RKO (cell line): ENCODE data around the gene C10orf90.

Experiments
- DNase-seq: peaks from one replicate; pipeline ENCODE4 v3.0.0-alpha.2; 2016; ENCODE audit warnings: low spot score

The C10orf90 gene

DNA sequence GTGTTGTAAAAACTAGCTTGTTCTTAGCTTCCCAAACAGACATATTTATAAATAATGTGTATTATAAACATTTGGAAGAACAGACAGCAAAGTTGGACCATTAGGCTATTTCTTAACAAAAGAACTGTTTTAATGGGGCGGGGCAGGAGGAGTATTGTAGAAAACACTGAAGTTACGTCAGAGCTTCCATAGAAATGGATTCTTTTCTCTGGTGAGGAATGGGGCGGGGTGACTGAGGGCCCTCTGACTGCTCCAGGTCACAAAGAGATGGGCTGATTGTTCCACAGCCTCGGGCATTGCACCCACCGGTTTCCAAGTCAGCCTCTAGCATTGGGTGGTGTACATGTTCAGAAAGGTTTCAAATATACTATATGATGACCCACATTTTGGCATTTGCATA lies 245.5 kb downstream of the C10orf90 start:
- DNase-seq = no peak

DNA sequence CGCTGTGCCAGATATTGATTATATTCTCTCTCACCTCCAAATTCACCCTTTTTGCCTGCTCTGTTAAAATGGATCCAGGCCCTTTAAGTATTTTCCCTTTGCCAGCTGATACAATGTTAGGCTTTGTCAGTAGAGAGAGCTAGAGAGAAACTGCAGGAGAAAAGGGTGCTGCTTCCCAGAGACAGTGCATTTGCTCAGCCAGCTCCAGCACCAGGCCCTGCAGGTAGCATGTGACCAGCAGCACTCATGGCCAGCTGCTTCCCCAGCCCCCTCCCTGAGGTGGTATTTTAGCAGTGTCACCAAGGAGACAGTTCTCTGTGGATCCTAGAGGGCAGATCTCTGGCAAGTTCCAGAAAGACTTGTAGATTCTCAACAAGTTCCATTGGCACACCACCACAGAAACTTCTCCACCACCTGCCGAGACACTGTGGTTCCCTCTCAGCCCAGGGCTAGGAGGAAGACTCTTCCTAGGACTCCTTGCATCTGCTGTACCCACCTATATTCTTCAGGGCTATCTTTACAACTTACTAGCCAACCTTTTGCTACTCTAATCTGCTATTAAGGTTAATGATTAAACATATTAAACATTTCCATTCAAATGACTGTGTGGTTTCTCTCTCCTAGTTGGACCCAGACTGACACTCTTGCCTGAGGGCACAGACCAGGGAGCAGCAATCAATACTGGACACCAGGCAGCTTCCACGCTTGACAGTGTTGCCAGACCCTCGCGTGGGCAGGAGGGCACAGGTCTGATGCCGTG lies 246.6 kb downstream of the C10orf90 start:
- DNase-seq = no peak

DNA sequence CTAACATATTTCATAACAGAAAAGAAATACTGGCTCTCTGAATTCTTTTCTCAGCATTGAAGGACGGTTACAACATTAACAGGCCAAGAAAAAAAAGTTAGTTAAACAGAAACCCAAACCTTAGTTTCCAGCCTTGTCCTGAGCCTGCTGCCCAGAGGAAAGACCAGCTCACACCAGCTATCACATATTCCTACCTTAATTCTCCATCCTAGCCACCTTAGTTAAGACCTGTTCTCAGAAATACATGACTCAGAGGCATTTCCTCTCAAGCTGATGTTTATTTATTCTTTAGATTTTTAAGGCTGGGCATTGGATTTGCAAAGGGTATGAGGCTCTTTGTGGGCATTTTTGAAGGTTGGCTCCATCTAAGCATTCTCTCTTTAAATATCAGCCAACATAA lies 247.9 kb downstream of the C10orf90 start:
- DNase-seq = no peak

DNA sequence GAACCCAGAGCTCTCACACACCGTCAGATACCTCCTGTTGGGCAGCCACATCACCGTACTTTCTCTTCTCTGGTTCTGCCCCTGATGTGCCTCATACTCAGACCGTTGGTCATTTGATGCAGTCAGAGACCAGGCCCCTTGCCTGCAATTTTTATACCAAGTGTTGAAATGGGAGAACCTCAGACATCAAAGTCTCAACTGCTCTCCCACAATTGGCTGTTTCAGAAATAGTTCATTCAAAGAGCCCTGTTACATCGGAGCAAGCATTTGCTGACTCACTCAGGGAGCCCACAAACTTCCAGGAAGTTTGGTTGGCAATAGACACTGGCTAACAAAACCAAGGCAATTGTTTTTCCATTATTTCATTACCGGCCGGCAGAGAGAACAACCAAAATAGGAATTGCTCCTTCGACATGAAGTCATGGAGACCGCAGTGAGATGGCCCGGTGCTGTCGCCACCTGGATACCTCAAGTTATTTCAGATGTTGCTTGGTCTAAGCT lies 248.7 kb downstream of the C10orf90 start:
- peak; percentile 28 for DNase-seq

DNA sequence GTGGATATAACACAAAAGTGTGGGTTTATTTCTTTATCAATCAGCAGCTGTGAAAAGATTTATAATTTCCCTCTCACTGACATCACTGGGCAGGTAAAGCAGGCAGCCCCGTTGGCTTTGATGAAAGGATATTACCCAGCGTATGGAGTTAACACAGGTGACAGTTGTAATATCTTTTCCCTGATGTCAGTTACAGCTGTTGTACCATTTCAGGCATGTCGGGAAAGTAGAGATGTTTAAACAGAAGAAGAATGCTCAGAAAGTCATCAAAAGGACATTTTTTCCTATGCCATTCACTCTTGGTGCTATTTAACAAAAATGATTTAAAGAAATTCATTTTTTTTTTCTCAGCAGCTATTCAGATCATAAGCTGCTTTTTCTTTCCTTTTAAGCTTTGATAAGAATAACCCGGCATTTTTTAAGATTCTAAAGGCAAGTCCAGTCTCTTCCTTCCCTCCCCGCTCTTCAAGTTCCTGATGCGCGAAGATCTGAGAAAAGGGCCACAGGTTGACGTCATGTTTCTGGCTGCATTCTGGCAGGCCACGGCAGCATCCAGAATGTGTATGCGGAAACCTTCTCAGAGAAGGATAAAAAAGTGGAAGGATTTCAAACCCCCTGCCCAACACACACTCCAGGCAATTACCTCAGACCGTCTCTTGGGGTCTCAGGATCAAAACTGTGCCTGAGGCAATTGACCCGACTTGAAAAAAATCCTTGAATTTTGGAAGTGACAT lies 249.8 kb downstream of the C10orf90 start:
- DNase-seq = no peak

DNA sequence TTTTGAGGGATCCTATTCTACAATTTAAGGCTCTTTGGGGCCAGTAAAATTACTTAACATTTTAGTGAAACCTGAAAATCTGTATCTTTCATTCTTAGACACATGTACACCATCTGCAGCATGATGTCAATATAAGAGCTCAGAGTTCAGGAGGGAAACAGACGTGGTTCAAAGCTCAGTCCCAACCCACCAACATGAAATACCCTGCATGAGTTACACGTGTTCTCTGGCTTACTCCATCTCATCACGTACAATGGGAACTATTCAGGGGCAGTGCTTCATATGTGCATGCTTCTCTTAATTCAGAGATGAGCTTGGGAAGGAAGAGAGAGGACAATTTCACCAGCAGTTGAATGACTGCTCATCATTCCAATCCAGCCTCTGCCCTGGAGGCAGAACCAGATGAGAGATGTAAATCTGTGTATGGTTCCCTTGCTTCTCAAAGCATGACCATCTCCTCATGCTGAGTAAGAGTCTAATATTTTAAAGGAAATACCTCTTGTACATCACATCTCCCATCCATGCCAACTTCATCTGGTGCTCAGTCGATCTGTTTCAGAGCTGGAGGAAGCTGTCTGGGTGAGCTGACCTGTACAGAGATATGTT lies 253.2 kb downstream of the C10orf90 start:
- DNase-seq = no peak

DNA sequence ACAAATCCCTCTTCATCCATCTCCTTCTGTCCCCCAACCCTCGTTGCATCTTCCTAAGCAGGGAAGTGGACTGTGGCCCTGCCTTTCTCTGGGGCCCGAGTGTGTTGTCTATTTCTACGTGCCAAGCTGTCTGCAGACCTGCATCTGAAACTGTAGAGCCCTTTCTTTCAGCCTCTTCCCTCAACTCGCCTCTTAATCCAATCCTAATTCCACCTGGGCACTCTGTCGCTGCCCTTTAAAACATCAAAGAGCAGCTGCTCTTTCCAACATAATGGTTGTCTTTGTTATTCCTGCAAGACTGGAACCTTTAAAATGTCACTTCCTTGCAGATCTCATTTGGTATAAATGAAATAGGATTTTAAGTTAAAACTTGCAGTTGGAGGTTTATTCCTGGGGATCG lies 260.7 kb downstream of the C10orf90 start:
- DNase-seq = no peak

DNA sequence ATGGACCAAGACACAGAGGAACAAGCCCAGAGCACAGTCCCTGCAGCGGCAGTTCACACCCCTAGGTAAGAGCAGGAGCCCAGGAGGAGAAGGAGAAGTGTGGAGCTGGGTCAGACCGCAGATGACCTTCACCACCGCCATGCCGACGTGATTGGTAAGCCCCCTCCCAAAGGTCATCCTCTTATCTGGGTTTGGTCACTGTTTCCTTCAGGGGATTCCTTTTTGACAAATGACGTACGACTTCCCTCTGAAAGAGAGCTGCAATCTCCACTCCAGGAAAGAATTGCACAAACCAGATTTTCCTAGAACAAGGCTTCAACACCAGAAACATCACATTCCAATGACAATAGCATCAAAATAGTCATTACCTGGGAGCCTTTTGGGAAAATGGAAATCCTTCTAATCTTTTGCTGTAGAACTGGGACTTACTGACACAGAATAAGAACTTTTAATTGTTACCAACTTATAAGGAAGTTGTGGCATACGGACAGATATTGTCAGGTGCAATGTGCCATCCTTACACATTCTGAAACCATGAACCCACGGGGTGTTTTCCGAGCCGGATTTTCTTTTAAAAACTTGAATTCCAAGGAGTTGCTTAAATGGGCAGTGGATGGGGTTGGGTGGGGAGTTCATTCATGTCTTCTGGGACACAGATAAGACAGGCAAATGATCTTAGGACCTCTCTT lies 261.4 kb downstream of the C10orf90 start:
- no peak for DNase-seq

DNA sequence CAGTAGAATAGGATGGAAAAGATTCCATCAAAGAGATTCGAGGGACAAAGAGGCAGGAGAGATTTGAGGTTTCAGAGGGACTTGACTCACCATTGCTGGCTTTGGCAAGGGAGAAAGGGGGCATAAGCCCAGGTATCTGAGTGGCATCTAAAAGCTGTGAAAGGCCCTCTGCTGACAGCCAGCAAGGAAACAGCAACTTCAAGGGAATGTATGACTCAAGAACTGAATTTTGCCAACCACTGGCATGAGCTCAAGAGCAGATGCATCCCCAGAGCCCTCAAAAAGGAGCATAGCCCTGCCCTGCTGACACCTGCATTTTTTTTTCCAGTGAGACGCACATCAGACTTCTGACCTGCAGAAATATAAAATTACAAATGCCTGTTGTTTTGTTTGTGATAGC lies 262.7 kb downstream of the C10orf90 start:
- no peak for DNase-seq

DNA sequence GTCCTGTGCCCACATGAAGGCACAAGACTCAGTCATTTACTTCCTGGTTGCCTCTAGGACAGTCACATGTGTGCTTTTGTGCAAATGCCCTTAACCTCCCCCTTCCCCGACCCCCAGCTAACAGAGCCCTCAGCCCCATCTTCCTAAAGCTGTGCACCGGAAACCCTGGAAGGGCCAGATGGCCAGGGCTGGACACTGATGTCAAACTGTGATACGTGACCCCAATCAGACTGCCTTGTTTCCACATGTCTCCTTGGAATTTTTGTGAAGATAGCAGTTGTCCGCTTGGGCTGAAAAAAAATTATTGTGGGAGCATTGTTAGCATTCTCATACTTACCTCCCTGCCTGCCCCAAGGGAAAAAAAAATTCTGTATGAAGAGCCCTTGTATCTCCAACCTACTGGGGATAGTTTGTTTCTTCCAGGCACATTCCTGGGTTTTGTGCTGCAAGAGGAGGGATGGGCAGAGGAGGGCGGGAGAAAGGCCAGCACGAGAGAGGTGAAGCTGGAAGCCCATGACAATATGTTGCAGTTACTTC lies 265.2 kb downstream of the C10orf90 start:
- no peak for DNase-seq

DNA sequence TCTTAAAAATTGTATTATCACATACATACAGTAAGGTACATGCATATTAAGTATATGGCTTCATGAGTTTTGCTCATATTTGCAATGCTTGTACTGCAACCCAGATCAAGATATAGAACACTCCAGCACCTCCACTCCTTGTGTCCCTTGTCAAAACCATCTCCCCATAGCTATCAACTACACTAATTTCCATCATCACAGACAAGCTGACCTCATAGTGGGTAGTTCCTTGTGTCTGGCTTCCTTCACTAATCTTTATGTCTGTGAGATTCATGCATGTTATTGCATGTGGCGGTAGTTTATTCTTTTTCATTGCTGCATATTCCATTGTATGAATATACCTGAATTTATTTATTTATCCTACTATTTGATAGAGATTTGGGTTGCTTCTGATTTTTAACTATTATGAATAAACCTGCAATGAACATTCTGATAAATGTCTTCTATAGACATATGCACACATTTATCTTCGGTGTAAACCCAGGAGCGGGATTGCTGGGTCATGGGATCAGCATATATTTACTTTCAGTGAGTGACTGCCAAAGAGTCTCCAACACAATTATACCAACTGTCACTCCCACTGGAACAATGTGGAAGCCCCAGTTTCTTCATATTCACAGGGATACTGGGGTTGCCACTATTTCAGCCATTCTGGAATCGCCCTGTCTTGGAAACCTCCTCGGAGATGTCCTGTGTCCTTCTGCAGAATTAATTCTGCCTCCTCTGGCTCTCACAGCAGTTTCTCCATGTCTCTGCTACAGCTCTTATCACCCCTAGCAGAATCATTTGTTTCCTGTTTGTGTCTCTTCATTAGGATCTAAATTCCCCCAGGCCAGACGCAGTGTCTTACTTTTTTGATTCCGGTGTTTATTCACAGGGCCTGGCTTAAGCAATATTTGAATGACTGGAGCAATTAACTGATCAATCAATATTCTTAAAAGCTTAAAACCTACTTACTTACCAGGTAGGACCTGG lies 267.5 kb downstream of the C10orf90 start:
- DNase-seq = no peak

DNA sequence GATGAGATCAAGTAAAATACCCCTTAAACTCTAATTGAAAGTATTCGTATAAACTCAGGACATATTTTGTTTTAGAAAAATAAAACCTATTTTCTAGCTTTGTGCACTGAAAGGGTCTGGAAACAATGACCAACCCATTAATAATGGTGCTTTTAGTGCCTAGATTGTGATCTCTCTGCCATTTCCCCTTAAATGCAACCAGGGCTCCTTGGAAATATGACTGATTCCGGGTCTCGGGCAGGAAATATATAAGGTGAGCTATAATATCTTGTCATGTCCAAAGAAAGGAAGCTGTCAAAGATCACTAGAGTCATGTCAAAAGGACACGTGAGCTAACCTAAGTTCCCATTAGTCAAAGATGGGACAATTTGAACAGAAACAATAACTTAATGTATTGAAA lies 269.9 kb downstream of the C10orf90 start:
- no peak for DNase-seq

DNA sequence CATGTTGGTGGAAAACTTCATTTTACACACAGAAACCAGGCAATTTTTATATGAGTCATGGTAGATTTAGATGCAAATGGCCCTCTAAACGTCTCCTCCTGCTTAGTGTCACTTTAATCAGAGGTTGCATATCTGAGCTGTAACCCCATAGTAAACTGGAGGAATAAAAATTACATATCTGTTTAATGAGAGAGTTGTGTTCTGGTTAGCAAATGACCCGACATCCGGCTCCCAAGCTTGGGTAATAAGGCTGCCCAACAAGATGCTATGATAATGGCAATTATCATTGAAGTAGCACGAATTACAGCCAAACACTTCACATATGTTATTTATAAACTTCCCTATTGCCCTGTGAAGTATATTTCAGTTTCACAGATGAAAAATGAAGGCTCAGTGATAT lies 271.6 kb downstream of the C10orf90 start:
- DNase-seq = no peak

DNA sequence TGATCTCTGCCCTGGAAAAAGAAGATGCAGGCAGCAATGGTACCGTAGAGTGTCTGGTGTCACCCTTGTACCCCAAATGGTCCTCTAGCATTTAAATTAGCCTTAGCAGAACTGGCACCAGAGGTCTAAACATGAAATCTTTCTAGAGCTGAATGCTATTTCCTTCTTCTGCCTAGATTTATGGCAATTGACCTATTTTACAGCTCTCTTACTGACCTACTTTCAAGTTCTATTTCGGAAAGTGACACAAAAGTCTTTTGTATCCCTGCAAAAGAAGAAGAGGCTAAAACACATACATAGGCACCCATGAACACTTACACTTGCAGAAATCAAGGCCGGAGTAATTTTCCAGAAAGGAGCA lies 272.1 kb downstream of the C10orf90 start:
- no peak for DNase-seq

DNA sequence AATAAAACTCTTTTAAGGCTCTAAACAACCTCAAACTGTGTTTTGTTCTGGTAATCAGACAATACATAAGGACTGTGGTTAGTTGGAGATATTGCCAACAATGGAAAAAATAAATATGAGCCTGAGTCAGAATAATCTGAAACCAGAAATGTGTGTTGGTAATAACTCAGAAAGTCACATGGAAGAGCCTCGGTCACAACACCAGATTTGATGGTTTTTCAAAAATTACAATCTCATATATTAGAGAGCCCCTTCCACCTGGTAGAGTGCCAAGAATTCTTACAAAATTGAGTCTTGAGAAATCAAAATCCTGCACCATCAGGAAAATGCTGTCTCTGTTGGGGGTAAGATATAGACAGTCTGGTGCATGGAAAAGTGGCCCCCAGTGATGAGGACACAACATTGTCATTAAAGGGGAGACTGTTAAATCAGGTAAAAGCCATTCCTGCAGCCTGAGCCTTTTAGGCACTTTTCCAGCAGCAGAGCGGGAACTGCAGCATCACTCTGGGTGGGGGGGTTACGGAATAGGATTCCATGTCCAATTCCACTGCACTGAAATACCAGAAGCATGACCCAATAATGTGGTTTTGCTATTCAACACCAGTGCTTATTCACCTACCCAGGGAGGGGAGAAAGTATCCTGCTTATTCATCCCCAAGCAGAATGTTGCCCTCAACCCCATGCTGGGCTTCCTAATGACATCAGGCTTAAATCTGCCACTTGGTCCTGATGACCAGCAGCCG lies 272.7 kb downstream of the C10orf90 start:
- peak; percentile 73 for DNase-seq

DNA sequence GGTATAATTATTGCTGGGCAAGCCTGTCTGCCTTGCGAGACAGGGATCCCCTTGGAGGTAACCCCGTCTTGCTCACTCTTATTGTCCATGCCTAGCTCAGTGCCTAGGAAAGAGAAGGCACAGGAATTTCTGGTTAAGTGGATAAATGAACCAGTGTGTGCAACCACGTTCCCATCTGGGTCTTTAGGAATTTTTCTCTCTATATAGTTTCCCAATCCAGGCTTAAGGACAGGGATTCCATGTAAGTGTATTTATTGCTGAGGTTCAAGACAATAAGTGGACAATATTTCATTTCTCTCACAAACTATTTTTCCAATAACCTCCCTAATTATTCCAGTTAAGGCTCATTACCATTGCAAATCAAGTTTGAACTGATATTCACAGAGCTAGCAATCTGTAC lies 273.3 kb downstream of the C10orf90 start:
- no peak for DNase-seq

DNA sequence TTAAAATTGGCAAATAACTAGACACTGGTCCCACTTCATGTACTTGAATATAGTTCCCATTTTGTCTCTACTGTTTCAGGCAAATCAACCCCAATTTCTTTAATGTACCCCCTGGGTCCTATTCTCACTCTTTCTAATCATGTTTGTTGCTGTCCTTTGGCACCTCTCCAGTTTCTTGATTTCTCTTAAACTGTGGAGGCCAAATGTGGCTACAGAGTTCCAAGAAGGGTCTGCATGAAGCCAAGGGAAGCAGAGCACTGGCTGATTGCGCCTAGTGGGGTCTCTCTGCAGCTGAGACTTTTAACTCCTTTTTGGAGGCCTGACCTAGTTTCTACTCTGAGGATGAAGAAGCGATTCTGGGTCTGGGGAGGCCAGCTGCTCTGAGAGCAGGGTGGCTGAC lies 275.5 kb downstream of the C10orf90 start:
- no peak for DNase-seq

DNA sequence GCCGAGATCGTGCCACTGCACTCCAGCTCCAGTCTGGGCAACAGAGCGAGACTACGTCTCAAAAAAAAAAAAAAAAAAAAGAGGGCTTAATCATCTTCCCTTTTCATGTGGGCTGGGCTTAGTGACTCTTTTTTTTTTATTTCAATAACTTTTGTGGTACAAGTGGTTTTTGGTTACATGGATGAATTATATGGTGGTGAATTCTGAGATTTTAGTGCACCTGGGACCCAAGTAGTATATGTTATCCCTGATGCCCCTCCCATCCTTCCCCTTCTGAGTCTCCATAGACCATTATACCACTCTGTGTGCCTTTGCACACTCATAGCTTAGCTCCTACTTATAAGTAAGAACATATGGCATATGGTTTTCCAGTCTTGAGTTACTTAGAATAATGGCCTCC lies 277.4 kb downstream of the C10orf90 start:
- DNase-seq = no peak

DNA sequence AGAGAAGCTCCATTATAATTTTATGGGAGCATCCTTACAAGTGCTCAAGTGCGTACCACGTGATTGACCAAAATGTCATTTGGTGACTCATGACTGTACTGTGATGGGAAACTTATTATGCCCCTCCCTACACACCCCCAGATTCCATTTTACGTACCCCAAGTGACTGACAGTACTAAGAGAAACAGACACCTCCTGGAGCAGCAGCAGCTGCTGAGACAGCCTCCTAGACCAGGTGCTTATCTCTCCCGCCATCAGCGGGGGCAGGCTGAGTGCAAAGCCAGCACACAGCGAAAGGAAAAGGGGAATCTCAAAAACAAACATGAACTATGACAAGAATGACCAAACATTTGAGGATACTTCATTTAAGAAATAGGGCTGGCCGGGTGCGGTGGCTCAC lies 278.0 kb downstream of the C10orf90 start:
- no peak for DNase-seq

DNA sequence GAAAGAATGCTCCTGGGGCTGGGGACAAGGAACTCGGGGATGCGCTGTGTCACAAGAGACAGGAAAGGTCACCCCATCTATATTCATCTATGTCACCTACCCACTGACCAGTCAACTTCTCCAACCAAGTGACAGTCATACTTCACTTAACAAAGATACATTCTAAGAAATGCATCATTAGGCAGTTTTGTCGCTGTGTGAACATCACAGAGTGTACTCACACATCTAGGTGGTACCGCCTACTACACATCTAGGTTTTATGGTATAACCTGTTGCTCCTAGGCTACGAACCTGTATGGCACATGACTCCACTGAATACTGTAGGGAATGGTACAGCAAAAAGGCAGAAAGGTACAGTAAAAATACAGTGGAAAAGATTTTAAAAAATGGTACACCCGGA lies 278.4 kb downstream of the C10orf90 start:
- DNase-seq = no peak
